ENCODE data around the gene FMN2. TPM values are rescaled to one million over a fixed set of nuclear protein-coding genes. Genes with fewer than 3 reads are reported as not detected.

Gene FMN2
- total and polyA plus RNA-seq, 3 donors from 2014 or later: 3.8 to 8.3 (median 4.3) TPM

DNA sequence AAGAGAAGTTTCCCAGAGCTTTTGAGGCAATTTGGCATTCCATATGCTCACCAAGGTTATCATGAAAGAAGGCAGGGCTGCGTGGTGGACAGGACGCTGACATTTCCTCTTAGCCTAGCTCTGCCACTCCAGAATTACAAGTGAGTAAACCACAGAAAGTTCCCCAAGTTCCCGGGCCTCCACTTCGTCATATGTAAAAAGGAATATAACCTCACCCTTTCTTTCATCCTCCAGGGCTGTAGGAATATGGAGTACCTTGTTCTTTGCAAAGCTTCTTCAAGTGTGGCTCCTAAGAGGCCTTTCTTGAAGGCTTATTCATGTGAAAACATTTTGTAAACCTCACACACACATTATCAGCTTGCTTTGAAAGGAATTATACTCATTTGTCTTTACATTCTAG, 310.0 kb downstream of the FMN2 start:
- Histone ChIP-seq H3K36me3 (ENCODE audit: low read depth, missing control alignments) (no peaks in the 10 kb centered on the region), H3K27me3 (no peaks in the 10 kb centered on the region), H3K9me3 (no peaks in the 10 kb centered on the region), H3K27ac (no peak overlapping the region), H3K4me3 (no peak overlapping the region), H3K4me1 (no peaks in the 10 kb centered on the region)
- intact Hi-C loops (cut with DNase I; ENCODE audit: low total_unique reads): no loop called here
- WGBS, 2 donors: 59 to 70% methylated on average over 4 of the region's 4 CpGs
- TF ChIP-seq POLR2A (IDR thresholded peaks at IDR 0.05) (no peak), CTCF (IDR thresholded peaks at IDR 0.05) (no peak)
- no peak for DNase-seq

DNA sequence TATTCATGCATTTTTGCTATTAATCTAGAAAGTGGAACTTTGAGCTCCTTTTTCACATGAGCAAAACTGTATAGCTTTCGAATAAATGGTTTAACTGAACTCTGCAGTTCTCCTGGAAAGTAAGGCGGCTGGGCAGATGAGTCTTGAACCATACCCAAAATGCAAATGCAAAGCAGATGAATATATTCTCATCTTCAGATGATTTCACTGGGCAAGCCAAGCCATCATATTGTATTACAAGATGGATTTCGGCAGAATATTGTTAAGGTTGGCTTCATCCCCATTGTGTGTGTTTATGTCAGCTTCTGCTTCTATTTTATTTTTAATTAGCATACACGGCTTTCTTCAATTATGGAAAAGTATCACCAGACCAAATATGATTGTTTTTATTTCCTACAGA, 310.6 kb downstream of the FMN2 start:
- intact Hi-C loops (cut with DNase I; ENCODE audit: low total_unique reads): no loop called here
- TF ChIP-seq POLR2A (IDR thresholded peaks at IDR 0.05) (no peak), CTCF (IDR thresholded peaks at IDR 0.05) (no peak)
- H3K27ac ChIP-seq: no peak overlapping the region

DNA sequence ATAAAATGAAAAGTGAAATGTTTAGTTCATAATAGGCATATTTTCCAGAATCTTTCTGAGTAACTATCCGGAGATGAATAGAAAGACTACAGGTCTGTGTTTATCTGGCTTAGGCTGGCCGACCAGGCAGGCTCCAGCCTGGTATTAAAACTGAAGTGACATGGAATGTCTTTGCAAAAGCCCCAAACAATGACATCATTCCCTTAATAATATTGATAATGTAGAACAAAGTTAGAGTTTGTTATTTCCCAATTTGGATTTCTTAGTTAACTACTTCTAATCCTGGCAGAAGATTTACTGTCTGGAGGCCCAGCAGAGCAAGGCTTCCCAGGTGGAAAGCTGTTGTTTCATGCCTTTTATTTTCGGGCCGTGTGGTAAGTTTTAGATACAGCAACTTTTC, 312.6 kb downstream of the FMN2 start:
- H3K36me3 ChIP-seq (ENCODE audit: low read depth, missing control alignments): no peaks in the 10 kb centered on the region
- no peaks in the 10 kb centered on the region for H3K4me1 ChIP-seq
- WGBS, 2 donors: 61 to 63% methylated on average over 4 of the region's 4 CpGs
- TF ChIP-seq POLR2A (IDR thresholded peaks at IDR 0.05): no peak
- H3K9me3 ChIP-seq: no peaks in the 10 kb centered on the region
- H3K4me3 ChIP-seq: no peak overlapping the region
- no peak overlapping the region for H3K27ac ChIP-seq
- H3K27me3 ChIP-seq: no peaks in the 10 kb centered on the region
- DNase-seq: no peak
- intact Hi-C loops (cut with DNase I; ENCODE audit: low total_unique reads): no loop called here

More for the DNA sequence above, 310.6 kb downstream of the FMN2 start:
- 70% methylated on average over 4 of the region's 4 CpGs for WGBS, 2 donors
- H3K4me3 ChIP-seq: no peak overlapping the region
- DNase-seq: no peak
- no peaks in the 10 kb centered on the region for H3K9me3 ChIP-seq
- no peaks in the 10 kb centered on the region for H3K27me3 ChIP-seq
- no peaks in the 10 kb centered on the region for H3K36me3 ChIP-seq (ENCODE audit: low read depth, missing control alignments)
- no peaks in the 10 kb centered on the region for H3K4me1 ChIP-seq

DNA sequence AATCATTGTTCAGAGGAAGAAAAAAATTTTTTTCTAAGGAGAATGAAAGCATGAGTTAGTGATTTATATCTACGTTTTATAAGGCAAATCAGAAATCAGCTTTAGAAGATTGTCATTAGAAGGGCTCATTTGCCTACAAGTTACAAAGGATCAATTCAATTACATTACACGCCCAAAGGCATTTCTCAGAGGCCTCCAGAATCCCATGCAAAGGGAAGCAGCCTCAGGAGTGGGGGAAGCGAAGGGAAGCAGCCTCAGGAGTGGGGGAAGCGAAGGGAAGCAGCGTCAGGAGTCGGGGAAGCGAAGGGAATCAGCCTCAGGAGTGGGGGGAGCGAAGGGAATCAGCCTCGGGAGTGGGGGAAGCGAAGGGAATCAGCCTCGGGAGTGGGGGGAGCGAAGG, 314.1 kb downstream of the FMN2 start:
- H3K4me1 ChIP-seq: no peaks in the 10 kb centered on the region
- 38 to 73% methylated on average over 11 to 12 of the region's 12 CpGs for WGBS, 2 donors

DNA sequence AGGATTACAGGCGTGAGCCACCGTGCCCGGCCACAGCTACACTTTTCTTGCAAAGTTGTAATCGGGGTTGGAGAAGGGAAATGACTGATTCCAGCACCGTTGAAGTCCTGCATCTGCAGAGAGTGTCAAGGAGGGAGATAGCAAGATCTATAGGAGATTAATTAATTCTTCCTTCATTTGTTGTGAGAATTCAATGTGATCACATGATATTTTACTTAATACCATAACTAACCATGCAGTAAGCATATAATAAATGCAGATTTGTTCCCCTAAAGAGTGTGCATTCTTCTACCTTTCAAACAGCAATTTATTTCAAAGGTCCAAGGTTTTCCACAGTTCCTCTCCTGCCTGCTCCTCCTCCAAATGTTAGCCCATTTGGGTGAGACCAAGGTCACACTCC, 315.7 kb downstream of the FMN2 start:
- no peak overlapping the region for H3K4me3 ChIP-seq
- intact Hi-C loops (cut with DNase I; ENCODE audit: low total_unique reads): no loop called here
- no peaks in the 10 kb centered on the region for H3K4me1 ChIP-seq
- WGBS, 2 donors: 54 to 76% methylated on average over 5 of the region's 5 CpGs
- no peaks in the 10 kb centered on the region for H3K36me3 ChIP-seq (ENCODE audit: low read depth, missing control alignments)
- no peaks in the 10 kb centered on the region for H3K27me3 ChIP-seq
- H3K27ac ChIP-seq: no peak overlapping the region
- DNase-seq: no peak
- TF ChIP-seq POLR2A (IDR thresholded peaks at IDR 0.05) (no peak), CTCF (IDR thresholded peaks at IDR 0.05) (no peak)
- H3K9me3 ChIP-seq: no peaks in the 10 kb centered on the region

More for the DNA sequence above, 314.1 kb downstream of the FMN2 start:
- Histone ChIP-seq H3K36me3 (ENCODE audit: low read depth, missing control alignments) (no peaks in the 10 kb centered on the region), H3K27ac (no peak overlapping the region), H3K4me3 (peak overlapping the region in 1 of 2 donors; percentile 1), H3K9me3 (no peaks in the 10 kb centered on the region), H3K27me3 (no peaks in the 10 kb centered on the region)
- no peak for TF ChIP-seq POLR2A (IDR thresholded peaks at IDR 0.05)
- no peak for TF ChIP-seq CTCF (IDR thresholded peaks at IDR 0.05)
- intact Hi-C loops (cut with DNase I; ENCODE audit: low total_unique reads): no loop called here
- no peak for DNase-seq
